HG03097 (cell line): ENCODE measurements around the gene DLEC1.

ENCODE experiments used
- ATAC-seq: cut with Tn5 transposase; IDR thresholded peaks from one replicate; pipeline ENCODE4 v1.9.1; 2021; ENCODE audit not compliant: unreplicated experiment, low FRiP score

The DLEC1 gene

GRCh38 chr3:38000965-38001455 is 38.0 kb upstream of the DLEC1 start:
- ATAC-seq = no peak

- no peak for ATAC-seq
Observed at GRCh38 chr3:38001456-38002081, 37.4 kb upstream of the DLEC1 start.

GRCh38 chr3:38002291-38002876 is 36.6 kb upstream of the DLEC1 start:
- ATAC-seq = no peak

- ATAC-seq = no peak
Observed at GRCh38 chr3:38002940-38003339, 36.1 kb upstream of the DLEC1 start.

GRCh38 chr3:38003371-38003816 is 35.6 kb upstream of the DLEC1 start:
- no peak for ATAC-seq

GRCh38 chr3:38003817-38004414 is 35.1 kb upstream of the DLEC1 start:
- ATAC-seq = no peak

GRCh38 chr3:38004415-38005075 is 34.5 kb upstream of the DLEC1 start:
- ATAC-seq = no peak

- ATAC-seq = no peak
Observed at GRCh38 chr3:38005076-38006020, 33.7 kb upstream of the DLEC1 start.

GRCh38 chr3:38006031-38006430 is 33.0 kb upstream of the DLEC1 start:
- ATAC-seq = no peak

GRCh38 chr3:38006445-38006995 is 32.5 kb upstream of the DLEC1 start:
- no peak for ATAC-seq

- no peak for ATAC-seq
Observed at GRCh38 chr3:38007754-38008090, 31.3 kb upstream of the DLEC1 start.

GRCh38 chr3:38008191-38008701 is 30.8 kb upstream of the DLEC1 start:
- no peak for ATAC-seq

- ATAC-seq = no peak
Observed at GRCh38 chr3:38008971-38009580, 29.9 kb upstream of the DLEC1 start.

GRCh38 chr3:38009807-38010591 is 29.0 kb upstream of the DLEC1 start:
- no peak for ATAC-seq

- no peak for ATAC-seq
Observed at GRCh38 chr3:38011111-38011510, 27.9 kb upstream of the DLEC1 start.

- no peak for ATAC-seq
Observed at GRCh38 chr3:38015485-38015884, 23.5 kb upstream of the DLEC1 start.

- ATAC-seq = no peak
Observed at GRCh38 chr3:38015984-38016383, 23.0 kb upstream of the DLEC1 start.

GRCh38 chr3:38016410-38016809 is 22.6 kb upstream of the DLEC1 start:
- no peak for ATAC-seq
